GM12872 (cell line): ENCODE measurements around the gene UPK1A.

ENCODE experiments used
- CTCF ChIP-seq: IDR thresholded peaks from 3 replicates; pipeline ENCODE4 v1.5.1; 2011; ENCODE audit warnings: low read depth, mild to moderate bottlenecking, low read length, moderate library complexity; ENCODE audit not compliant: insufficient read depth

Gene UPK1A

GRCh38 chr19:35657904-35658700 is 8.2 kb upstream of the UPK1A start:
- peak; percentile 49; the same call in 2 of the 3 replicates for TF ChIP-seq CTCF

- TF ChIP-seq CTCF: no peak
Measured at GRCh38 chr19:35661995-35662340, 4.3 kb upstream of the UPK1A start.

- no peak for TF ChIP-seq CTCF
Measured at GRCh38 chr19:35663981-35664380, 2.3 kb upstream of the UPK1A start.

- no peak for TF ChIP-seq CTCF
Measured at GRCh38 chr19:35665157-35665556, 1.2 kb upstream of the UPK1A start.

- no peak for TF ChIP-seq CTCF
Measured at GRCh38 chr19:35665604-35666003, 713 bp upstream of the UPK1A start.

- no peak for TF ChIP-seq CTCF
Measured at GRCh38 chr19:35669566-35669965, 3.2 kb downstream of the UPK1A start.

- no peak for TF ChIP-seq CTCF
Measured at GRCh38 chr19:35669974-35670373, 3.7 kb downstream of the UPK1A start.
